ENCODE data around the gene FH. TPM values are rescaled to one million over a fixed set of nuclear protein-coding genes. Genes with fewer than 3 reads are reported as not detected.

The FH gene
- total RNA-seq, 1 donor from 2014 or later, result 56.0 TPM

GRCh38 chr1:241527146-241527545 lies 7.6 kb upstream of the FH start:
- no peaks in the 10 kb centered on the region for H3K27me3 Mint-ChIP-seq
- TF ChIP-seq CTCF (IDR thresholded peaks at IDR 0.05), result no peak

DNA sequence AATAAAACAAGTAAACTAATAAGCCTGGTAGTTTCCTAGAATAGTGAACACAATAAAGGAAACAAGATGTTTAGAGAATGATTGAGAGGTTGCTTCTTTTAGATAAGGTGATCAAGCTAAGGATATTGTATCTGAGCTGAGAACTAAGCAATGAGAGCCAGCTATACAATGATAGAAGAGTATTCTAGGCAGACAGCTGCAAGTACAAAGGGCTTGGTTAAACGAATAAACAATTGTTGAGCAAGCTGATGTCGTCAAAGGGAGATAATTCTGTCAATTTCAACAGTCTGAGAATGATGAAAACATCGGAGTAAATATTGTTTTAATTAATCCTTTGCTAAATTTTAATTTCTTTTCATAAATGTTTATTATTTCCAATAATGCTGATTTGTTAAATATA lies 5.5 kb upstream of the FH start:
- Mint-ChIP-seq H3K27me3 (no peaks in the 10 kb centered on the region), H3K9me3 (no peaks in the 10 kb centered on the region), H3K4me1 (no peaks in the 10 kb centered on the region), H3K36me3 (ENCODE audit: low read depth) (no peaks in the 10 kb centered on the region), H3K27ac (no peak overlapping the region), H3K4me3 (no peak overlapping the region)
- intact Hi-C loops (cut with micrococcal nuclease), result no loop called here
- ChIA-PET CTCF (interaction anchor here (1.1 to 1.8 kb wide), 2 partner anchors 11 to 473 kb away, joined by 3 to 6 read pairs; partner anchors contain the start of gene MAP1LC3C), POLR2A (no interaction called here)
- ATAC-seq (ENCODE audit: low read depth), result no peak
- TF ChIP-seq CTCF (IDR thresholded peaks at IDR 0.05), result no peak
- no peak for DNase-seq

More at GRCh38 chr1:241527146-241527545, 7.6 kb upstream of the FH start:
- Mint-ChIP-seq H3K36me3 (ENCODE audit: low read depth) (peaks cover 3% of the 10 kb centered on the region), H3K4me1 (peaks cover 8% of the 10 kb centered on the region), H3K9me3 (no peaks in the 10 kb centered on the region), H3K4me3 (no peak overlapping the region), H3K27ac (no peak overlapping the region)
- ATAC-seq (ENCODE audit: low read depth), result no peak
- intact Hi-C loops (cut with micrococcal nuclease), result no loop called here
- ChIA-PET CTCF (interaction anchor here (1.0 to 1.5 kb wide), 3 partner anchors 84 to 471 kb away, joined by 3 to 4 read pairs (median 4); no protein-coding TSS in a partner anchor), POLR2A (interaction anchor here (0.6 kb wide), 1 partner anchor 31 kb away, joined by 3 read pairs; no protein-coding TSS in a partner anchor)
- no peak for DNase-seq

DNA sequence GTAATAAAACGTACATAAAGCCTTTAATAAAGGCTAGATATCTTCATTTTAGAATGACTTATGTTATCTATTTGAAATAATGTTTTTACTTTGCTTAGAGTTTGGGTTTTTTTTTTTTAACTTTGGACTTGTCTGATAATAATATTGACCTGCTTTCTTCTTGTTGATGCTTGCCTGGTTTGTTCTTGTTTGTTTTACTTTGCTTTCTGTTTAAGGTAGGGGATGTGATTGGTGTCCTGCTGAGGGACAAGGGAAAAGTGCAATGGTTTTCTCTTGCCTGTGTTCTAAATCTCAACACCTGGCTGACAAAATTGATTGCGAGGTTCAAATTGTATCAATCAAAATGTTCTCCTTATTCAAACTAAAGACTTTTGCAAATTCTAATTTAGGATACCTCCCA lies 2.2 kb upstream of the FH start:
- no peak for ATAC-seq (ENCODE audit: low read depth)
- TF ChIP-seq CTCF (IDR thresholded peaks at IDR 0.05), result no peak
- no peaks in the 10 kb centered on the region for H3K9me3 Mint-ChIP-seq
- H3K4me3 Mint-ChIP-seq, result no peak overlapping the region
- H3K27ac Mint-ChIP-seq, result no peak overlapping the region
- peaks cover 7% of the 10 kb centered on the region for H3K36me3 Mint-ChIP-seq (ENCODE audit: low read depth)
- H3K27me3 Mint-ChIP-seq, result no peaks in the 10 kb centered on the region
- CTCF ChIA-PET, result no interaction called here
- intact Hi-C loops (cut with micrococcal nuclease), result no loop called here
- H3K4me1 Mint-ChIP-seq, result peaks cover 16% of the 10 kb centered on the region
- no peak for DNase-seq
- POLR2A ChIA-PET, result interaction anchor here (0.7 kb wide), 1 partner anchor 30 kb away, joined by 3 read pairs; no protein-coding TSS in a partner anchor

DNA sequence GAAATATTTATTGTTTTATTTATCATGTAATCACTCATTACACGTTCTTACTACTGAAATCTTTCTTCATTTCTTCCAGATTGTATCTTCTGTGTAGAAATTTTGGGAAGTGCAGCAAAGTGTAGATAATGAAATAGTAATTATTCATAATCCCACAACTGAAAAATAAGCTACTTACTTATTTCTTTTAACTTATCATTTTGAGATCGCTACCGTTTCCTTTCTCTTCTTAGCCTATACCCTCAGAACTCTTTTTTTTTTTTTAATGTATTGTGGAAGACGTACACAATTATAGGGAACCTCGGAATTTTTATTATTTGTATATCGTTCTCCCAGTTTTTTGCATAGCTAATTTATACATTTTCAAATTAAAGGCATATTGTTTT lies 518 bp upstream of the FH start:
- Mint-ChIP-seq H3K4me3 (no peak overlapping the region), H3K9me3 (no peaks in the 10 kb centered on the region), H3K4me1 (peaks cover 18% of the 10 kb centered on the region), H3K27ac (no peak overlapping the region), H3K36me3 (ENCODE audit: low read depth) (peaks cover 18% of the 10 kb centered on the region), H3K27me3 (no peaks in the 10 kb centered on the region)
- CTCF ChIA-PET, result interaction anchor here (0.7 to 1.0 kb wide), 2 partner anchors 8 to 91 kb away, joined by 3 read pairs; no protein-coding TSS in a partner anchor
- DNase-seq (no peak), ATAC-seq (ENCODE audit: low read depth) (no peak)
- intact Hi-C loops (cut with micrococcal nuclease), result no loop called here
- POLR2A ChIA-PET, result interaction anchor here (0.6 to 2.5 kb wide), 9 partner anchors 12 to 331 kb away, joined by 3 to 14 read pairs (median 4); partner anchors contain the start of genes CHML, EXO1, KMO and OPN3
- TF ChIP-seq CTCF (IDR thresholded peaks at IDR 0.05), result no peak

DNA sequence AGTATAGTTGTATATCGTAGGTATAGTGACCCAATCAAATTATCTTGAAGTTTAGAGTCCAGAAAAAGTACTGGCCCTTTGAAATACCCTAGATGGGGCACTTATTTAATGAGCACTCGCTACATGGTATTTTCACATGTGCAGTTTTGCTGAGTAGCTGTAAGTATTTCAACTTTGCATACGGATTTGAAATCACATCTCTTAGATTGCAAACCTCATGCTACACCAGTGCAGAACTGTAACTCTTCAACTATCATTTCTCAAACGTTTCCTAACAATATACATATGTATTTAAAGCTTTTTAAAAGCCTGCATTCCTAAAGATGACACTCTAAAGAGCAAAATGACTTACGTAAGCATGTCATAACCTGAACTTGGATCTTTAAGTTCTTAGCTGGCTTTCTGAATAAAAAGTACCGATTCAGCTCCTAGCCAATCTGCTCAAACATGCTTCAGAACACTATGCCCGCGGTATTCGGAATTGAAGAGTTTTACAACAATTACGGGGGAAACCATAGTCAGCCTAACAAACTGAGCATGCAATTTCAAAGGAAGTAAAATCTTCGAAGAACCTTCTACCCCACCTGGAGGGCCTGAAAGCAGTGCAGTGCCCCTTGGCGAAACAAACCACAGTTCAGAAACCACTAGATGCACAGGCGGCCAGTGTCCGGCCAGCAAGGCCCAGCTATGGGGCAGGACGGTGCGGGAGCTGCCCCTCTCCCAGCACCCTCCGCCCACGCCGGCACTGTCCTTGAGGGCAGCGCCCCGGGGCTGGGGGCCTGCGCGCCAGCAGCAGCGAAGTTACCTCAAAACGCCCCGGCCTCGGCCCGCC lies 863 bp downstream of the FH start:
- ATAC-seq (ENCODE audit: low read depth) (no peak), DNase-seq (no peak)
- no peaks in the 10 kb centered on the region for H3K27me3 Mint-ChIP-seq
- H3K27ac Mint-ChIP-seq, result peak overlapping the region; percentile 72
- H3K9me3 Mint-ChIP-seq, result no peaks in the 10 kb centered on the region
- intact Hi-C loops (cut with micrococcal nuclease), result loop anchor here (1.0 to 10.0 kb wide), 6 partner anchors 13 to 1737 kb away; partner anchors contain the start of genes CEP170, CHML and OPN3
- H3K4me1 Mint-ChIP-seq, result peaks cover 24% of the 10 kb centered on the region
- CTCF ChIA-PET, result interaction anchor here (0.9 to 1.0 kb wide), 2 partner anchors 9 to 12 kb away, joined by 3 read pairs; no protein-coding TSS in a partner anchor
- POLR2A ChIA-PET, result interaction anchor here (1.1 to 2.5 kb wide), 7 partner anchors 13 to 329 kb away, joined by 3 to 14 read pairs (median 5); partner anchors contain the start of genes CHML, EXO1, KMO and OPN3
- H3K4me3 Mint-ChIP-seq, result peak overlapping the region; percentile 91
- no peak for TF ChIP-seq CTCF (IDR thresholded peaks at IDR 0.05)
- peaks cover 28% of the 10 kb centered on the region for H3K36me3 Mint-ChIP-seq (ENCODE audit: low read depth)

All from activated B cell treated with CpG ODN at 0.5 μM for 24 hours (primary cell).